HepG2 (cell line): Measurements from ENCODE around the gene ATAD3C. TPM values are rescaled to one million over a fixed set of nuclear protein-coding genes. Genes with fewer than 3 reads are reported as not detected.
A peak's percentile ranks its signal among the peaks of the same experiment; 100 is the strongest.

Experiments used
- ARNT2 ChIP-seq: sonication (generic); formaldehyde crosslinking; IDR thresholded peaks from 2 replicates; pipeline ENCODE4 v1.8.0; 2022; ENCODE audit warnings: mild to moderate bottlenecking, low read depth, missing genetic modification reagents, moderate library complexity
- ELF4 ChIP-seq: sonication (generic); formaldehyde crosslinking; IDR thresholded peaks from 2 replicates; pipeline ENCODE4 v1.5.0; 2020; ENCODE audit warnings: missing genetic modification reagents, mild to moderate bottlenecking, moderate library complexity, borderline replicate concordance
- GATAD1 ChIP-seq: IDR thresholded peaks from 2 replicates; pipeline ENCODE4 v1.6.1; 2016; ENCODE audit warnings: missing genetic modification reagents, missing compliant biosample characterization
- HES4 ChIP-seq: sonication (generic); formaldehyde crosslinking; IDR thresholded peaks from 2 replicates; pipeline ENCODE4 v1.9.0; 2021; ENCODE audit warnings: mild to moderate bottlenecking, missing genetic modification reagents, borderline replicate concordance
- MEF2D ChIP-seq: sonication (generic); formaldehyde crosslinking; IDR thresholded peaks from 2 replicates; pipeline ENCODE4 v1.5.1; 2020; ENCODE audit warnings: mild to moderate bottlenecking, missing genetic modification reagents
- NONO ChIP-seq, 2 experiments: fragments of 450-650 bp in 1 of 2; sonication (generic) in 1 of 2; formaldehyde crosslinking in 1 of 2; IDR thresholded peaks in 1 of 2; conservative IDR thresholded peaks in 1 of 2; 2 replicates each; pipeline versions ENCODE4 v1.6.1 to v1.8.0; 2017 to 2022; ENCODE audit warnings: mild to moderate bottlenecking in 1 of 2, missing genetic modification reagents in 1 of 2, moderate library complexity in 1 of 2
- RAD51 ChIP-seq: fragments of 450-650 bp; IDR thresholded peaks from 2 replicates; pipeline ENCODE4 v1.6.1; 2016; ENCODE audit warnings: borderline replicate concordance
- SYNCRIP ChIP-seq: fragments of 200-400 bp; formaldehyde crosslinking; IDR thresholded peaks from 2 replicates; pipeline ENCODE4 v1.6.1; 2018; ENCODE audit warnings: mild to moderate bottlenecking, low read depth, low read length; ENCODE audit not compliant: insufficient read depth
- YEATS4 ChIP-seq: sonication (generic); formaldehyde crosslinking; IDR thresholded peaks from 2 replicates; pipeline ENCODE4 v1.4.0; 2020; ENCODE audit warnings: missing genetic modification reagents, borderline replicate concordance
- ZBTB21 ChIP-seq: sonication (generic); formaldehyde crosslinking; IDR thresholded peaks from 2 replicates; pipeline ENCODE4 v1.4.0; 2020; ENCODE audit warnings: missing genetic modification reagents
- ZBTB7B ChIP-seq: sonication (generic); formaldehyde crosslinking; IDR thresholded peaks from 2 replicates; pipeline ENCODE4 v1.4.0; 2020; ENCODE audit warnings: missing genetic modification reagents
- ZNF33A ChIP-seq: sonication (generic); formaldehyde crosslinking; IDR thresholded peaks from 2 replicates; pipeline ENCODE4 v1.5.1; 2020; ENCODE audit warnings: missing genetic modification reagents, mild to moderate bottlenecking, moderate library complexity, borderline replicate concordance
- ZNF441 ChIP-seq: sonication (generic); formaldehyde crosslinking; IDR thresholded peaks from 2 replicates; pipeline ENCODE4 v1.7.0; 2021; ENCODE audit warnings: missing genetic modification reagents, borderline replicate concordance
- ZNF878 ChIP-seq: sonication (generic); formaldehyde crosslinking; IDR thresholded peaks from 2 replicates; pipeline ENCODE4 v1.8.1; 2023; ENCODE audit warnings: mild to moderate bottlenecking, missing genetic modification reagents, moderate library complexity
- polyA plus RNA-seq, 8 experiments: library from polyadenylated mRNA; depleted of rRNA in 3 of 8; stranded (reverse) in 7 of 8; unstranded in 1 of 8; fragments of >200 nt; fragmentation: Illumina TruSeq in 4 of 8; extraction: Trizol in 4 of 8; gene quantifications; 2 replicates each; pipeline versions ENCODE4 v1.2.1 to v1.2.3, GENCODE V29; 2011 to 2016; ENCODE audit warnings: low read depth in 4 of 8, missing spikeins in 1 of 8, mixed read lengths in 1 of 8; ENCODE audit not compliant: insufficient read depth in 1 of 8
- total RNA-seq, 5 experiments: library from RNA; depleted of rRNA; stranded (reverse); fragments of >200 nt; fragmentation: Illumina TruSeq; extraction: Trizol; gene quantifications; 2 replicates each; pipeline ENCODE4 v1.2.3, GENCODE V29; 2016; ENCODE audit warnings: low read depth in 1 of 5
- TF ChIP-seq, protein P1 (sequence below): sonication (generic); formaldehyde crosslinking; IDR thresholded peaks from 2 replicates; pipeline ENCODE4 v1.8.0; 2022; ENCODE audit warnings: mild to moderate bottlenecking, missing genetic modification reagents, moderate library complexity
- TF ChIP-seq, protein P2 (sequence below): sonication (generic); formaldehyde crosslinking; IDR thresholded peaks from 2 replicates; pipeline ENCODE4 v1.5.0; 2020; ENCODE audit warnings: mild to moderate bottlenecking, missing genetic modification reagents
- TF ChIP-seq, protein P3 (sequence below): sonication (generic); formaldehyde crosslinking; IDR thresholded peaks from 2 replicates; pipeline ENCODE4 v1.4.0; 2020; ENCODE audit warnings: mild to moderate bottlenecking, missing genetic modification reagents
- TF ChIP-seq, protein P4 (sequence below): sonication (generic); formaldehyde crosslinking; IDR thresholded peaks from 2 replicates; pipeline ENCODE4 v1.4.0; 2020; ENCODE audit warnings: missing genetic modification reagents, borderline replicate concordance

Gene ATAD3C
- total and polyA plus RNA-seq, 2 of the 13 experiments (the other 11 are each of a cell fraction or from before 2014, with no cell fraction given): 2.4 to 3.2 TPM

DNA sequence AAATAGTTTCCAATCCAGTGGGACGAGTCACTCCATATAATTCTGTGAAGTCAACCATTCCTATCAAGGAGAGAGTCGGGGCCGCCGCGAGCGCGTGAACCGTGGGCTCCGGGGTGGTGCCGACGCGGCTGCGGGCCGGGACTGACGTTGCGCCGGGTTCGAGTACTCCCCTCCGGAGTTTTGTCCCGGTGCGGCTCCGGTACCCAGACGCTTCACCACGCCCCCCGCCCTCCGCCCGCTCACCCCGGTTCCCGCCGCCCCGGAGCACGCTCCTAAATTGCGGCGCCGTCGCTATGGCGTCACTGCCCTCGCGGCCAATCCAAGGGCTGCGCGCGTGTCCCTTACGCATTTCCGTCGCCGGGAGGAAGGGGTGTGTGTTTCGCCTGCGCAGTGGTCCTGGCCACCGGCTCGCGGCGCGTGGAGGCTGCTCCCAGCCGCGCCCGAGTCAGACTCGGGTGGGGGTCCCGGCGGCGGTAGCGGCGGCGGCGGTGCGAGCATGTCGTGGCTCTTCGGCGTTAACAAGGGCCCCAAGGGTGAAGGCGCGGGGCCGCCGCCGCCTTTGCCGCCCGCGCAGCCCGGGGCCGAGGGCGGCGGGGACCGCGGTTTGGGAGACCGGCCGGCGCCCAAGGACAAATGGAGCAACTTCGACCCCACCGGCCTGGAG is 22.0 kb downstream of the ATAD3C start, which contains the start of gene ATAD3B (continued):
- no peak for TF ChIP-seq HES4 (CRISPR knock-in tag)
- TF ChIP-seq ZBTB21 (CRISPR knock-in tag): peak; percentile 97
- TF ChIP-seq ZNF878 (CRISPR knock-in tag): 0 out of 2 replicates have a peak, but pooled peaks have one; percentile 34
- peak; percentile 99 for TF ChIP-seq GATAD1 (CRISPR knock-in tag)
- TF ChIP-seq, protein P1, sequence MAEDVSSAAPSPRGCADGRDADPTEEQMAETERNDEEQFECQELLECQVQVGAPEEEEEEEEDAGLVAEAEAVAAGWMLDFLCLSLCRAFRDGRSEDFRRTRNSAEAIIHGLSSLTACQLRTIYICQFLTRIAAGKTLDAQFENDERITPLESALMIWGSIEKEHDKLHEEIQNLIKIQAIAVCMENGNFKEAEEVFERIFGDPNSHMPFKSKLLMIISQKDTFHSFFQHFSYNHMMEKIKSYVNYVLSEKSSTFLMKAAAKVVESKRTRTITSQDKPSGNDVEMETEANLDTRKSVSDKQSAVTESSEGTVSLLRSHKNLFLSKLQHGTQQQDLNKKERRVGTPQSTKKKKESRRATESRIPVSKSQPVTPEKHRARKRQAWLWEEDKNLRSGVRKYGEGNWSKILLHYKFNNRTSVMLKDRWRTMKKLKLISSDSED (CRISPR knock-in tag): no peak
- no peak for TF ChIP-seq SYNCRIP
- no peak for TF ChIP-seq NONO (IDR thresholded peaks at IDR 0.05)
- TF ChIP-seq NONO (CRISPR knock-in tag; conservative IDR thresholded peaks at IDR 0.05): peak; percentile 85
- no peak for TF ChIP-seq ZBTB7B (CRISPR knock-in tag)
- TF ChIP-seq, protein P2, sequence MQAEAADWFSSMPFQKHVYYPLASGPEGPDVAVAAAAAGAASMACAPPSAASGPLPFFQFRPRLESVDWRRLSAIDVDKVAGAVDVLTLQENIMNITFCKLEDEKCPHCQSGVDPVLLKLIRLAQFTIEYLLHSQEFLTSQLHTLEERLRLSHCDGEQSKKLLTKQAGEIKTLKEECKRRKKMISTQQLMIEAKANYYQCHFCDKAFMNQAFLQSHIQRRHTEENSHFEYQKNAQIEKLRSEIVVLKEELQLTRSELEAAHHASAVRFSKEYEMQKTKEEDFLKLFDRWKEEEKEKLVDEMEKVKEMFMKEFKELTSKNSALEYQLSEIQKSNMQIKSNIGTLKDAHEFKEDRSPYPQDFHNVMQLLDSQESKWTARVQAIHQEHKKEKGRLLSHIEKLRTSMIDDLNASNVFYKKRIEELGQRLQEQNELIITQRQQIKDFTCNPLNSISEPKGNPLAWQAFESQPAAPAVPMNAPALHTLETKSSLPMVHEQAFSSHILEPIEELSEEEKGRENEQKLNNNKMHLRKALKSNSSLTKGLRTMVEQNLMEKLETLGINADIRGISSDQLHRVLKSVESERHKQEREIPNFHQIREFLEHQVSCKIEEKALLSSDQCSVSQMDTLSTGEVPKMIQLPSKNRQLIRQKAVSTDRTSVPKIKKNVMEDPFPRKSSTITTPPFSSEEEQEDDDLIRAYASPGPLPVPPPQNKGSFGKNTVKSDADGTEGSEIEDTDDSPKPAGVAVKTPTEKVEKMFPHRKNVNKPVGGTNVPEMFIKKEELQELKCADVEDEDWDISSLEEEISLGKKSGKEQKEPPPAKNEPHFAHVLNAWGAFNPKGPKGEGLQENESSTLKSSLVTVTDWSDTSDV (CRISPR knock-in tag): no peak
- TF ChIP-seq ELF4: no peak
- TF ChIP-seq, protein P3, sequence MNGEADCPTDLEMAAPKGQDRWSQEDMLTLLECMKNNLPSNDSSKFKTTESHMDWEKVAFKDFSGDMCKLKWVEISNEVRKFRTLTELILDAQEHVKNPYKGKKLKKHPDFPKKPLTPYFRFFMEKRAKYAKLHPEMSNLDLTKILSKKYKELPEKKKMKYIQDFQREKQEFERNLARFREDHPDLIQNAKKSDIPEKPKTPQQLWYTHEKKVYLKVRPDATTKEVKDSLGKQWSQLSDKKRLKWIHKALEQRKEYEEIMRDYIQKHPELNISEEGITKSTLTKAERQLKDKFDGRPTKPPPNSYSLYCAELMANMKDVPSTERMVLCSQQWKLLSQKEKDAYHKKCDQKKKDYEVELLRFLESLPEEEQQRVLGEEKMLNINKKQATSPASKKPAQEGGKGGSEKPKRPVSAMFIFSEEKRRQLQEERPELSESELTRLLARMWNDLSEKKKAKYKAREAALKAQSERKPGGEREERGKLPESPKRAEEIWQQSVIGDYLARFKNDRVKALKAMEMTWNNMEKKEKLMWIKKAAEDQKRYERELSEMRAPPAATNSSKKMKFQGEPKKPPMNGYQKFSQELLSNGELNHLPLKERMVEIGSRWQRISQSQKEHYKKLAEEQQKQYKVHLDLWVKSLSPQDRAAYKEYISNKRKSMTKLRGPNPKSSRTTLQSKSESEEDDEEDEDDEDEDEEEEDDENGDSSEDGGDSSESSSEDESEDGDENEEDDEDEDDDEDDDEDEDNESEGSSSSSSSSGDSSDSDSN (CRISPR knock-in tag): peak; percentile 47
- no peak for TF ChIP-seq RAD51
- TF ChIP-seq, protein P4, sequence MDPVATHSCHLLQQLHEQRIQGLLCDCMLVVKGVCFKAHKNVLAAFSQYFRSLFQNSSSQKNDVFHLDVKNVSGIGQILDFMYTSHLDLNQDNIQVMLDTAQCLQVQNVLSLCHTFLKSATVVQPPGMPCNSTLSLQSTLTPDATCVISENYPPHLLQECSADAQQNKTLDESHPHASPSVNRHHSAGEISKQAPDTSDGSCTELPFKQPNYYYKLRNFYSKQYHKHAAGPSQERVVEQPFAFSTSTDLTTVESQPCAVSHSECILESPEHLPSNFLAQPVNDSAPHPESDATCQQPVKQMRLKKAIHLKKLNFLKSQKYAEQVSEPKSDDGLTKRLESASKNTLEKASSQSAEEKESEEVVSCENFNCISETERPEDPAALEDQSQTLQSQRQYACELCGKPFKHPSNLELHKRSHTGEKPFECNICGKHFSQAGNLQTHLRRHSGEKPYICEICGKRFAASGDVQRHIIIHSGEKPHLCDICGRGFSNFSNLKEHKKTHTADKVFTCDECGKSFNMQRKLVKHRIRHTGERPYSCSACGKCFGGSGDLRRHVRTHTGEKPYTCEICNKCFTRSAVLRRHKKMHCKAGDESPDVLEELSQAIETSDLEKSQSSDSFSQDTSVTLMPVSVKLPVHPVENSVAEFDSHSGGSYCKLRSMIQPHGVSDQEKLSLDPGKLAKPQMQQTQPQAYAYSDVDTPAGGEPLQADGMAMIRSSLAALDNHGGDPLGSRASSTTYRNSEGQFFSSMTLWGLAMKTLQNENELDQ (CRISPR knock-in tag): no peak
- TF ChIP-seq ZNF441 (CRISPR knock-in tag): no peak
- TF ChIP-seq YEATS4: 0 out of 2 replicates have a peak, but pooled peaks have one; percentile 72
- TF ChIP-seq MEF2D (CRISPR knock-in tag): peak; percentile 66; the same call in 1 of the 2 replicates
- 0 out of 2 replicates have a peak, but pooled peaks have one; percentile 33 for TF ChIP-seq ARNT2
- TF ChIP-seq ZNF33A: no peak
